Kidney epithelial cell (primary cell): ENCODE results near the gene CAMSAP1. TPM values are rescaled to one million over a fixed set of nuclear protein-coding genes. Genes with fewer than 3 reads are reported as not detected.

ENCODE experiments used
- DNase-seq: peaks from one replicate; pipeline ENCODE4 v3.0.0-alpha.2; 2010; ENCODE audit warnings: low read depth
- H3K27me3 ChIP-seq: 2 replicates; pipeline ENCODE4 v1.6.0; 2011; ENCODE audit warnings: low read length; ENCODE audit not compliant: control insufficient read depth, insufficient read depth
- H3K36me3 ChIP-seq: 2 replicates; pipeline ENCODE4 v1.5.1; 2011; ENCODE audit warnings: low read length; ENCODE audit not compliant: control insufficient read depth, insufficient read depth
- H3K4me3 ChIP-seq: 2 replicates; pipeline ENCODE4 v1.5.1; 2011; ENCODE audit warnings: low read depth, mild to moderate bottlenecking, control low read depth, low read length
- total RNA-seq: library from RNA; depleted of rRNA; stranded (reverse); fragments of >200 nt; gene quantifications from 2 replicates; pipeline ENCODE4 v1.2.3, GENCODE V29; 2015
- TF ChIP-seq, protein P1 (sequence below): IDR thresholded peaks from 2 replicates; pipeline ENCODE4 v1.5.1; 2011; ENCODE audit warnings: mild to moderate bottlenecking, moderate library complexity, low read length, control low read depth, inconsistent platforms; ENCODE audit not compliant: insufficient read depth, poor library complexity, severe bottlenecking

The CAMSAP1 gene
- total RNA-seq, 1 donor from 2014 or later = 70.4 TPM

DNA sequence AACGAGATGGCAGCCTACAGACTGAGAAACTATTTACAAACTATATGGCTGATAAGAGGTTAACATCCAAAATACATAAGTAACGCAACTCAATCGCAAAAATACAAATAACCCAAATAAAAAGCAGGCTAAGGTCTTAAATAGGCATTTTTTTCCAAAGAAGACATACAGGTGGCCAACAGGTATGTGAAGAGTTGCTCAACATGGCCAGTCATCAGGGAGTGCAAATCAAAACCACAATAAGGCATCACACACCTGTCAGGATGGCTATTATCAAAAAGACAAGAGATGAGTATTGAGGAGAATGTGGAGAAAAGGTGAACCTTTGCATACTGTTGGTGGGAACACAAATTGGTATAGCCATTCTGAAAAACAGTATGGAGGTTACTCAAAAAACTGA is 73.5 kb downstream of the CAMSAP1 start:
- TF ChIP-seq, protein P1, sequence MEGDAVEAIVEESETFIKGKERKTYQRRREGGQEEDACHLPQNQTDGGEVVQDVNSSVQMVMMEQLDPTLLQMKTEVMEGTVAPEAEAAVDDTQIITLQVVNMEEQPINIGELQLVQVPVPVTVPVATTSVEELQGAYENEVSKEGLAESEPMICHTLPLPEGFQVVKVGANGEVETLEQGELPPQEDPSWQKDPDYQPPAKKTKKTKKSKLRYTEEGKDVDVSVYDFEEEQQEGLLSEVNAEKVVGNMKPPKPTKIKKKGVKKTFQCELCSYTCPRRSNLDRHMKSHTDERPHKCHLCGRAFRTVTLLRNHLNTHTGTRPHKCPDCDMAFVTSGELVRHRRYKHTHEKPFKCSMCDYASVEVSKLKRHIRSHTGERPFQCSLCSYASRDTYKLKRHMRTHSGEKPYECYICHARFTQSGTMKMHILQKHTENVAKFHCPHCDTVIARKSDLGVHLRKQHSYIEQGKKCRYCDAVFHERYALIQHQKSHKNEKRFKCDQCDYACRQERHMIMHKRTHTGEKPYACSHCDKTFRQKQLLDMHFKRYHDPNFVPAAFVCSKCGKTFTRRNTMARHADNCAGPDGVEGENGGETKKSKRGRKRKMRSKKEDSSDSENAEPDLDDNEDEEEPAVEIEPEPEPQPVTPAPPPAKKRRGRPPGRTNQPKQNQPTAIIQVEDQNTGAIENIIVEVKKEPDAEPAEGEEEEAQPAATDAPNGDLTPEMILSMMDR = no peak
- Histone ChIP-seq H3K36me3 (no peaks in the 10 kb centered on the region), H3K4me3 (no peak overlapping the region), H3K27me3 (no peaks in the 10 kb centered on the region)
- DNase-seq = no peak

DNA sequence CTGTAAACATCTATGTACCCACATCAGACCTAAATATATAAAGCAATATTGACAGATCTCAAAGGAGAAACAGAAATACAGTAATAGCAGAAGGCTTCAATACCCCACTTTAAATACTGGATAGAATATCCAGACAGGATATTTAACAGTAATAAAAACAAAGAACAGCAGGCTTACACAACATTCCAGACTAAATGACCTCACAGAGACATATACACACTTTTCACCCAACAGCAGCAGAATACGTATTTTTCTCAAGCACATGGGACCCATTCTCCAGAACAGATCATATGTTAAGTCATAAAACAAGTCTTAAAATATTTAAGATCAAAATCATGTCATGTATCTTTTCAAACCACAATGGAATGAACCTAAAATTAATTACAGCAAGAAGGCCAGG is 76.8 kb downstream of the CAMSAP1 start:
- DNase-seq = no peak
- Histone ChIP-seq H3K4me3 (no peak overlapping the region), H3K36me3 (no peaks in the 10 kb centered on the region), H3K27me3 (no peaks in the 10 kb centered on the region)
- TF ChIP-seq, protein P1 = no peak

DNA sequence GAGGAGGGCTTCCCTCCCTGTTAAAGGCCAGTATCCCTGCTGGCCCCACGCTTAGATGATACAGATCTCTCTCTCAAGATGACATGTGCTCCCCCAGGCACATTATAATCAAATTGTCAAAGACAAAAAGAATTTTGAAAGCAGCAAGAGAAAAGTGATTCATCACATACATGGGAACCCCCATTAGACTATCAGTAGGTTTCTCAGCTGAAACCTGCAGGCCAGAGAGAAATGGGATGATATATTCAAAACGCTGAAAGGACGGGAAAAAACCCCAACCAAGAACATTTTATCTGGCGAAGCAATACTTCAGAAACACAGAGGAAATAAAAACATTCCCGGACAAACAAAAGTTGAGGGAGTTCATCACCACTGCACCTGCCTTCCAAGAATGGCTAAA is 78.7 kb downstream of the CAMSAP1 start:
- DNase-seq = no peak
- Histone ChIP-seq H3K4me3 (no peak overlapping the region), H3K36me3 (no peaks in the 10 kb centered on the region), H3K27me3 (no peaks in the 10 kb centered on the region)
- TF ChIP-seq, protein P1 = no peak

DNA sequence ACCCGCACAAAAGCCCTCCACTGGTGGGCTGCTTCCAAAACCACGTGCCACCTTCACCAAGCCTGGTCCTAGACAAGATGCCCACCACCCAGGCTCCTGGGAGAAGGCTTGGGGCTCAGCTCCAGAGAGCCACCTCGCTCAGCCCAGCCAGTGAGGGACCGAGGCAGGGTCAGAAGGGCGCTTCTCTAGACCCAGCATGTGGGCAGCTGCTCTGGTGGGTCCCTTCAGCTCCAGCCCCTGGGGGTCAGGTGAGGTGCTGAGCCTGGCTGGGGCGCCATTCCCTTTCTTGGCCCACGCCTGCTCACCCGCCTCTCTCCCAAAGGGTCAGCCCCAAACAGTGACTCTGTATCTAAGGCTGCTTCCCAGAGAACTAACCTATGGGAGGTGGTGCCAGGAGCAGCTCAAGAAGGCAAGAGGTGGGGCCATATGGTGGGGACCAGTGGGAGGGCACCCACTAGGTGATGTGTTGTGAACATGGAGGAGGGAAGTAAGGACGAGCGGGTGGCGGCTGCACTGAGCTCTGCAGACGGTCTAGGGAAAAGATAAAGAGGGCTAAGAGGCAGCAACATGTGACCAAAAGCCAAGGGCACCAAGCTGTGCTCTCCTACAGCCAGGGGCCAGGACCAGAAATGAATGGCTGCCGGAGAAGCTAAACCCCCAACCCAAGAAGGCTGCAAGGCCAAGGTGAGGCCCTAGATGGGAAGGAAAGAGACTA is 79.3 kb downstream of the CAMSAP1 start:
- DNase-seq = no peak
- no peaks in the 10 kb centered on the region for H3K27me3 ChIP-seq
- H3K4me3 ChIP-seq = no peak overlapping the region
- H3K36me3 ChIP-seq = peaks cover 1% of the 10 kb centered on the region
- TF ChIP-seq, protein P1 = no peak

DNA sequence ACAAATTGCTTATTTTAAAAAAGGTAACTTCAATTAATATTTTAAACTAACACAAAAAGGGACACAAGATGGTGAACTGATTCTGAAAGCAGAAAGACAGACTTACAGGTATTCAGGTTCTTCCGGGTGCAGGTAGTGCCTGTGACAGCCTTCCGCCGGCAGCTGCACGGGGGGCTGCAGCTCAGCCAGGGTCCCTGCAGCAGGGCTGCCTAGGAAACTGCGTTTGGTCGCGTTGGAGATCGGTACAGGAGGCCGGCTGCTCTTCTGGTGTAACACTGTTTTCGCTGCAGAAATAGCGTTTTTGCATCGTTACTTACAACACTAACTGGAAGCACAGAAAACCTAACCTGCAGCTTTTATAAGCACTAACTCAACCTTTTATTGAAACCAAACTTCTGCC is 80.0 kb downstream of the CAMSAP1 start:
- no peak overlapping the region for H3K4me3 ChIP-seq
- TF ChIP-seq, protein P1 = no peak
- peaks cover 1% of the 10 kb centered on the region for H3K36me3 ChIP-seq
- H3K27me3 ChIP-seq = no peaks in the 10 kb centered on the region
- DNase-seq = no peak

DNA sequence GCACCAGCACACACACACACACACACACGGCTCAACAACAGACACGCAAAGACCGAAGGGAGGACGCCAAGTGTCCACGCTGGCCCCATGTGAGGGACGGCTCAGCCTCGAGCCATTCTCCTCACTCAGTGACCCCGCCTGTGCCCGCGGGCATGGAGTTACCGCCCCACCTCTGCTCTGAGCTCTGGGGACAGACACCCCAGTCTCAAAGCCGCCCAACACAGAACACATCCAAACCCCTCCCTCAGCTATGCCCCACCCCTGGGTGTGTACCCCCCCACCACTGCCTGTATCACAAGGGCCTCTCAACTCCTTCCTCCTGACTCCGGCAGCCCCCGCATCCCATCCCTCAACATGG is 81.2 kb downstream of the CAMSAP1 start:
- Histone ChIP-seq H3K4me3 (no peak overlapping the region), H3K27me3 (no peaks in the 10 kb centered on the region), H3K36me3 (peaks cover 1% of the 10 kb centered on the region)
- no peak for DNase-seq
- TF ChIP-seq, protein P1 = no peak
